Airway epithelial cell (primary cell): ENCODE results near the gene FXYD5. TPM values are rescaled to one million over a fixed set of nuclear protein-coding genes. Genes with fewer than 3 reads are reported as not detected.

Source experiments
- total RNA-seq: library from RNA; depleted of rRNA; stranded (reverse); fragments of >200 nt; gene quantifications from 2 replicates; pipeline ENCODE4 v1.2.3, GENCODE V29; 2015

FXYD5 gene
- total RNA-seq, result 80.3 and 113 TPM in 2 replicates

GRCh38 chr19:35154525-35155406 lies at the start of gene FXYD5:
Gene FXYD5 (plus strand): TSS chr19:35154735. CDS start chr19:35155551, 816 bp downstream.

GRCh38 chr19:35115177-35115951 lies 39.2 kb upstream of the FXYD5 start, which contains the start of gene FXYD3:
Gene FXYD3 (plus strand): TSS chr19:35115823. CDS start chr19:35119377, 3,554 bp downstream.

GRCh38 chr19:35134601-35135242 lies 19.8 kb upstream of the FXYD5 start, which contains the start of gene LGI4:
Gene LGI4 (minus strand): TSS chr19:35135059. CDS start chr19:35134680, 379 bp downstream.

GRCh38 chr19:35138305-35138892 lies 16.1 kb upstream of the FXYD5 start, which contains the start of gene FXYD1:
Gene FXYD1 (plus strand): TSS chr19:35138824. CDS start chr19:35140080, 1,256 bp downstream.

GRCh38 chr19:35143231-35143715 lies 11.3 kb upstream of the FXYD5 start, which contains the start of gene FXYD7:
Gene FXYD7 (plus strand): TSS chr19:35143255. CDS start chr19:35143334, 79 bp downstream.

Other genes starting within 250 kb of the FXYD5 start
- gene ZNF30, start 227.8 kb upstream of the FXYD5 start, total RNA-seq, result 0.99 and 1.3 TPM in 2 replicates
- gene ZNF792, start 190.5 kb upstream of the FXYD5 start, total RNA-seq, result 1.1 and 2.1 TPM in 2 replicates
- gene GRAMD1A, start 154.4 kb upstream of the FXYD5 start, total RNA-seq, result 38.8 and 39.9 TPM in 2 replicates
- 0.23 and 1.3 TPM in 2 replicates for gene SCN1B, start 124.3 kb upstream of the FXYD5 start, total RNA-seq
- gene HPN, start 113.0 kb upstream of the FXYD5 start, total RNA-seq, result not detected in 2 replicates
- gene FXYD3, start 38.9 kb upstream of the FXYD5 start, total RNA-seq, result 517 and 658 TPM in 2 replicates
- not detected in 2 replicates for gene LGI4, start 19.7 kb upstream of the FXYD5 start, total RNA-seq
- not detected in 2 replicates for gene FXYD1, start 15.9 kb upstream of the FXYD5 start, total RNA-seq
- gene FXYD7, start 11.5 kb upstream of the FXYD5 start, total RNA-seq, result not detected in 2 replicates
- not detected in 2 replicates for gene FAM187B, start 74.0 kb downstream of the FXYD5 start, total RNA-seq
- 85.6 and 108 TPM in 2 replicates for gene LSR, start 94.3 kb downstream of the FXYD5 start, total RNA-seq
- gene USF2, start 114.2 kb downstream of the FXYD5 start, total RNA-seq, result 63.3 and 75.7 TPM in 2 replicates
- gene HAMP, start 127.8 kb downstream of the FXYD5 start, total RNA-seq, result not detected in 2 replicates
- gene MAG, start 137.4 kb downstream of the FXYD5 start, total RNA-seq, result not detected in 2 replicates
- gene CD22, start 174.5 kb downstream of the FXYD5 start, total RNA-seq, result not detected in 2 replicates
- gene FFAR1, start 193.2 kb downstream of the FXYD5 start, total RNA-seq, result not detected in 2 replicates
- gene FFAR3, start 203.7 kb downstream of the FXYD5 start, total RNA-seq, result not detected in 2 replicates
- gene GPR42, start 216.3 kb downstream of the FXYD5 start, total RNA-seq, result not detected in 2 replicates